DMS114 treated with DMSO at 0.1 percent for 48 hours (cell line): ENCODE results near the gene FNIP2.
"Not testable (repeated sequence)": the region's sequence is repeated elsewhere in the genome, so short reads cannot be mapped to it uniquely, and the experiment has no call there.

ENCODE experiments used
- DNase-seq: peaks from one replicate; lab custom pipeline; 2025; ENCODE audit not compliant: unreplicated experiment; lab: John Stamatoyannopoulos, UW

FNIP2 gene

DNA sequence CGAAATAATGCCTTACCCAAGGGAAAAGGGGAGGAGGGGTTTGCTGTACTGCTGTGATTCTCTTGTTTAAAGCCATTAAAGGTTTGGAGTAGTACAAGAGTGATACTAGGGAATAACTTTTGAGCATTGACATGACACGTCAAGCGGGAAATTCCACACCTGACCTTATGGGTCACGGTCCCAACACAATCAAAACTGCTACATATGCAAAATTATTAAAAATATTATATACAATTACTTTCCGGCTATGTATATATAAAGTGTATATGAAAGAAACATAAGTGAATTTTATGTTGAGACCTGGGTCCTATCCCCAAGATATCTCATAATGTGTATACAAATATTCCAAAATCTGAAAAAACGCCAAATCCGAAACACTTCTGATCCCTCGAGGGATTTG lies 21.0 kb downstream of the FNIP2 start:
- DNase-seq, result no peak

DNA sequence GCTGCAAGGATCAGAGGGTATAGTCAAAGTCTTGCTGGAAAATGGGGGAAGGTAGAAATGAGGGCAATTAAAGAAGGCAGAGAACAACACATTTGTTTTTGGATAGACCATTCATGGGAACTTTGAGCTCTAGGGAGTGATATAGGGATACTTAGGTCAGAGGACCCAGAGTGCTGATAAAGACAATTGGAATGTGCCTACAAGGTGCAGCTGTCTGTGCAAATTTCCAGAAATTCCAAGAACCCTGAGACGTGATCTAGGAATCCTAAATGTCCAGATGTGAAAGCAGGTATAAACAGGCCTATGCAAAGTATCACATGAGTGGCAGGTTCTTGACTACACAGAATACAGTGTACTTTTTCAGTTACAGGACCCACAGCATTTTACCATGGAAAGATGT lies 24.2 kb downstream of the FNIP2 start:
- no peak for DNase-seq

DNA sequence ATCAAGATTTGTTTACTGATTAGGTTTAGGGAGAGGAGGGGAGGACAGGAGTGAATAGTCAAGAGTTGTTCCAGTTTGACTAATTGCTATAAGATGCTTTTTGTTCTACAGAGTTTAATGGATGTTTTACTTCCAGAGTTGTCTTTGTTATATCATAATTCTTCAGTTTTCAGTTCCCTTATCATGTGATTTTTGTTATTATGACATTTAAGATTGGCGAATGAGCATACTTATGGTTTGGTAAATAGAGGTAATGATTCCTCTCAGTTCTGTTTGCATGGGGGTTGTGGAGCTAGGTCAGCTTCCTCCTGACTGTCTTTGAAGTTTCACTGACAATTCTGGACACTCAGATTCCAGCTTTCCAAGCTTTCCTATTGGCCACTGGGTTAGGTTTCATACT lies 24.6 kb downstream of the FNIP2 start:
- not testable (repeated sequence) for DNase-seq

GRCh38 chr4:158796370-158797140 lies 27.7 kb downstream of the FNIP2 start:
- no peak for DNase-seq

DNA sequence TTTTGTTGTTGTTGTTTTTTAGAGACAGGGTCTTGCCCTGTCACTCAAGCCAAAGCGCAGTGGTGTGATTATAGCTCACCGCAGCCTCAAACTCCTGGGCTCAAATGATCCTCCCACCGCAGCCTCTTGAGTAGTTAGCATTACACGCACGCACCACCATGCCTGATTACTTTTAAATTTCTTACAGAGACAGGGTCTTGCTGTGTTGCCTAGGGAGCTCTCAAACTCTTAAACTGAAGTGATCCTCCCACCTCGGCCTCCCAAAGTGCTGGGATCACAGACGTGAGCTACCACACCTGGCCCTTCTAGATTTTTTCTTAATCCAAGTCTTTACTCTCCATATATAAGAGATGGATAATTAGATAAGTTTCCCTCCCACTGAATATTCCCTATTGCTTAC lies 29.2 kb downstream of the FNIP2 start:
- no peak for DNase-seq

DNA sequence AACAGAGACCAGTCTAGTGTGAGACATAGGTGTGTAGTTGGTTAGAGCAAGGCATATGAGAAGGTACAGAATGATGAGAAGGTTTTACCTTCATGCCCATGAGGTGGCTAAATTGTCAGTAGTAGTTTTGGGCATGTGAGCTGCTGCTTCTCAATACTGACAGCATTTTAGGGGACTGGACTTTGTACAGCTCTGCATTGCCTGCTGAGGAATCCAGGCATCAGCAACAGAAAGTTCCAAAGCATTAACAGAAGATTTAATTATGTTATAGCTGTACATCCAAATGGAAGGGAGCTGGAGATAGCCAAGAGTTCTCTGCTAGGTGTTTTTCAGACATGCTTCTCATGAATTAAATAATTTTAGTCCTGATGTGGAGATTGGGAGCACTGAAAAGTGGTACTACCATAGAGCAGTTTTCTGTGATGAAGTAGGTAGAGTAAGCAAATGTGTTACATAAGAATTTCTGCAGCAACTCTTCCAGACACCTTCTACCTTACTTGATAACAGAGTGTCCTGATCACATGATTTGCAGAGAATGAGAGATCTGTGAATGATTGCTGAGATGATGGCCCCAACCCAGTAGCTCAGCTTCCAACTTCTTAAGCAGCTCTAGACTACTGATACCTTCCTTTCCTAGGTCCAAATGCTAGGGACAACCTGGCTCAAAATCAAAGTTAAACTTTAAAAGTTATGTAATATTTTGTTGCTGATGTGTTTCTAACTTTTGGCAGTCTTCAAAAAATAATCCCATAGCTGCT lies 30.4 kb downstream of the FNIP2 start:
- no peak for DNase-seq

DNA sequence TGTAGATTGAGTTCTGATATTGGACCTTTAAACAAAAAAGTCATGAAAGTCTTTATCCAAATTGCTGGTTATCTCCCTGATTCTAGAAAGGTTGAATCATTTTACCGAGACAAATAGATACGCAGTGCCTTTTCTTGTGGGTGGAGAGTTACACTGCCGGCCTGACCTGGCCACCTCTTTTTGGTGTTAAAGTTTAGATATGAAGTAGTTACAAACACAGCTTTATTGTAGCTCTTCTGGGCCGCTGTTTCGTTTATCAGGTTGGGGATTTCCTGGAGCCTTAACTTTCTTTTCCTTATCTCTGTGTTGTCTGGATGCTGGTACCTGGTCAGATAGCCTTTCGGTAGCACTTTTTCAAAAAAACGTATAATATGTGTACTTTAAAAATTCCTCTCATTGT lies 31.0 kb downstream of the FNIP2 start:
- no peak for DNase-seq

GRCh38 chr4:158801066-158801465 lies 32.2 kb downstream of the FNIP2 start:
- no peak for DNase-seq

GRCh38 chr4:158801677-158802076 lies 32.9 kb downstream of the FNIP2 start:
- DNase-seq, result no peak

DNA sequence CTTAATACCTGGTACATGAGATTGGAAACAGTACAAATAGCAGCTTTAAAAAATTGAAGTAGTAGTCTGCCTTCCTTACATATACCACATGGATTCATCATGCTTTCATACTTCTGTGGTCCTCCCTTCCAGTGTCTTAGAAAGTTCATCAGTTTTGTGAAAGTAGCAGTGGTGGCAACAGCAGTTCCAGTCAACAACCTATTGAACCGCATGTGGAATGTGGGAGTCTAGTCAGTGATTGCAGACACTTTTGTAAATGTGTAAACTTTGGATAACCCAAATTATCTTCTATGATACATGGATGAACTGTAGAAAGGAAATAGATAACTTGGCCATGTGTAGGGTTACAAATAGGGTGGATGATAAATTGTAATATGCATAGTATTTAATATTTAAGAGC lies 34.1 kb downstream of the FNIP2 start:
- no peak for DNase-seq

GRCh38 chr4:158805635-158806471 lies 37.0 kb downstream of the FNIP2 start:
- DNase-seq, result no peak

- DNase-seq, result no peak
These were observed 38.9 kb downstream of the FNIP2 start for GRCh38 chr4:158807691-158808090.

GRCh38 chr4:158808399-158808798 lies 39.6 kb downstream of the FNIP2 start:
- no peak for DNase-seq

DNA sequence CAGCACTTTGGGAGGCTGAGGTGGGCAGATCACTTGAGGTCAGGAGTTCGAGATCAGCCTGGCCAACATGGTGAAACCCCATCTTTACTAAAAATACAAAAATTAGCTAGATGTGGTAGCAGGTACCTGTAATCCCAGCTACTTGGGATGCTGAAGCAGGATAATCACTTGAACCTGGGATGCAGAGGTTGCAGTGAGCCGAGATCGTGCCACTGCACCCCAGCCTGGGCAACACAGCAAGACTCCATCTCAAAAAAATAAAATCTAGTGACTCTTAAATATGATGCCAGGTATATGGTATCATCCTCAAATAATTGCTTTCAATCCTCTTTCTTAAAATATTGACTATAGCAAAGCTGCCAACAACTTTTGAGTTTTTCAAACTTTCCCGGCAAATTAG lies 40.4 kb downstream of the FNIP2 start:
- DNase-seq, result not testable (repeated sequence)

GRCh38 chr4:158809611-158810486 lies 41.0 kb downstream of the FNIP2 start:
- DNase-seq, result no peak

- no peak for DNase-seq
These were observed 41.8 kb downstream of the FNIP2 start for GRCh38 chr4:158810487-158811215.

DNA sequence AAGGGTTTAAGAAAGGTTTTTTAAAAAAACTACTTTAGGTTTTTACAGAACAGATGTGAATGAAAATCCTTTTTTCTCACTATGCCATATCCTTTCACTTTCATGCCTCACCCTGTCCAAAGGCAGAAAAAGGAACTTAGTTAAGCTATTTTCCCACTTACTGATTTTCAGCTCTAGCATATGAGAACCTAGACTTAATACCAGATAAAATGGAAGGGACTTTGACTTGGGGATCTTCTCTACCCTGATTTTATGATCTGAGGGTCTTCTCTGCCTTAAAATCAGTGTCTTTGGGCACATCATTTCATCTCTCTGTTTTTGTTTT lies 42.4 kb downstream of the FNIP2 start:
- DNase-seq, result no peak

DNA sequence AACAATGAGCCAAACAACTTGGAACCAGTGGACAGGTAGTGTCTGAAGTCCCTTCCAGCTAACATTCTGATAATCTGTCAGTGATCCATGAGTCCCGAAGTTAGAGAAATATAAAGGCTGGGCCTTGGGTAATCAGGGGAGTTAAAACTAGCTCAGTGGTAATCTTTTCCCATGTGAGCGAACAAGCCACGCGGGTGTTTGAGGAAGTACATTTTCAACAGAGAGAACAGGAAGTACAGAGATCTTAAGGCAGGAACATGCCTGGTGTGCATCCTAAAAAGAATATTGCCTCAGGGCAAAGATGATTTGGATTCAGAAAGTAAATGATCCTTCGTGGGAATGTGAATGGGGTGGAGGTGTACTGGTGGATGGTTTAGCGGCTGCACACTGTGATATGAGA lies 42.9 kb downstream of the FNIP2 start:
- no peak for DNase-seq

DNA sequence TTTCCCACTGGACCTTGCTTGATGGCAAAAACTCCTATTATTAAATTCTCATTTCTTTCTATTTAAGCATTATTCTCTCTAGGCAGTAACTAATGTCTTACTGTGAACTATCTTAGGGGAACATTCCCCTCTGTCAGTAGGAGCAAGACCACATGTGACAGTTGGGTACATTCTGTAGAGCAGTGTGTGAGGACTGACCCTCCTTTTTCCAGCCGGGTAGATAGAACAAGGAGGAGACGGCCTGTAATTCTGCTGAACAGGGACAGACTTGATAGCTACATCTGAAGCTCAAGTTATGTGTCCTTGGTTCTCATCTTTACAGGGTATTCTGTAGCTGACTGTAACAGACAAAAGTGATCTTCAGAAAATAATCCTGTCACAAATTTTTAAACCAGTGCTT lies 43.3 kb downstream of the FNIP2 start:
- no peak for DNase-seq

- no peak for DNase-seq
These were observed 43.7 kb downstream of the FNIP2 start for GRCh38 chr4:158812543-158812942.
